Measurements from ENCODE around the gene USB1. TPM values are rescaled to one million over a fixed set of nuclear protein-coding genes. Genes with fewer than 3 reads are reported as not detected.

USB1 gene
- total and polyA plus RNA-seq, 2 experiments from 2014 or later: 7.6 to 48.4 TPM

GRCh38 chr16:57966204-57966771, 34.9 kb upstream of the USB1 start:
- DNase-seq: peak; percentile 36
- no peaks in the 10 kb centered on the region for H3F3A ChIP-seq (ENCODE audit: insufficient read depth)
- TF ChIP-seq EZH2 (IDR thresholded peaks at IDR 0.05; ENCODE audit: insufficient read depth, poor library complexity, severe bottlenecking): no peak
- no peak for TF ChIP-seq EZH2phosphoT487 (IDR thresholded peaks at IDR 0.05; ENCODE audit: insufficient read depth, low read depth)
- no peaks in the 10 kb centered on the region for H3K79me2 ChIP-seq (ENCODE audit: insufficient read depth)
- in situ Hi-C loops (cut with MboI): no loop called here
- no peaks in the 10 kb centered on the region for H4K20me1 ChIP-seq (ENCODE audit: insufficient read depth)
- H3K9me2 ChIP-seq (ENCODE audit: insufficient read depth): no peaks in the 10 kb centered on the region
- H3K4me1 ChIP-seq (ENCODE audit: insufficient read depth): no peaks in the 10 kb centered on the region
- no peak overlapping the region for H2AFZ ChIP-seq
- peaks cover 14% of the 10 kb centered on the region for H3K27me3 ChIP-seq (replicated peaks; ENCODE audit: insufficient read depth)
- H3K9me3 ChIP-seq (ENCODE audit: low read depth): no peaks in the 10 kb centered on the region
- H3K36me3 ChIP-seq (ENCODE audit: low read depth): no peaks in the 10 kb centered on the region
- H3K4me3 ChIP-seq: no peak overlapping the region
- WGBS, 2 experiments (ENCODE audit: low coverage in 1 of 2, low lambda C conversion rate in 2 of 2, missing lambda C conversion rate in 2 of 2): 6 to 12% methylated on average over 4 of the region's 4 CpGs
- no peak overlapping the region for H3K27ac ChIP-seq
- H3K9ac ChIP-seq: no peak overlapping the region
- no peak overlapping the region for H3K4me2 ChIP-seq (ENCODE audit: unreplicated experiment)

- TF ChIP-seq EZH2phosphoT487 (IDR thresholded peaks at IDR 0.05; ENCODE audit: insufficient read depth, low read depth) (no peak), EZH2 (IDR thresholded peaks at IDR 0.05; ENCODE audit: insufficient read depth, poor library complexity, severe bottlenecking) (no peak)
- H3K27me3 ChIP-seq (replicated peaks; ENCODE audit: insufficient read depth): peaks cover 10% of the 10 kb centered on the region
- no peaks in the 10 kb centered on the region for H3K36me3 ChIP-seq (ENCODE audit: low read depth)
- no peak overlapping the region for H3K9ac ChIP-seq
- H3K79me2 ChIP-seq (ENCODE audit: insufficient read depth): no peaks in the 10 kb centered on the region
- in situ Hi-C loops (cut with MboI): no loop called here
- H3K4me2 ChIP-seq (ENCODE audit: unreplicated experiment): no peak overlapping the region
- no peak overlapping the region for H3K27ac ChIP-seq
- H2AFZ ChIP-seq: no peak overlapping the region
- WGBS, 2 experiments (ENCODE audit: low coverage in 1 of 2, low lambda C conversion rate in 2 of 2, missing lambda C conversion rate in 2 of 2): 87 to 93% methylated on average over 7 to 9 of the region's 9 CpGs
- H4K20me1 ChIP-seq (ENCODE audit: insufficient read depth): no peaks in the 10 kb centered on the region
- no peaks in the 10 kb centered on the region for H3F3A ChIP-seq (ENCODE audit: insufficient read depth)
- H3K4me3 ChIP-seq: no peak overlapping the region
- no peaks in the 10 kb centered on the region for H3K4me1 ChIP-seq (ENCODE audit: insufficient read depth)
- no peaks in the 10 kb centered on the region for H3K9me3 ChIP-seq (ENCODE audit: low read depth)
- no peaks in the 10 kb centered on the region for H3K9me2 ChIP-seq (ENCODE audit: insufficient read depth)
- DNase-seq: no peak
These were observed 34.2 kb upstream of the USB1 start for GRCh38 chr16:57966986-57967385.

- no peaks in the 10 kb centered on the region for H3K36me3 ChIP-seq (ENCODE audit: low read depth)
- H3K27me3 ChIP-seq (replicated peaks; ENCODE audit: insufficient read depth): peaks cover 10% of the 10 kb centered on the region
- H3K4me3 ChIP-seq: no peak overlapping the region
- no peak overlapping the region for H2AFZ ChIP-seq
- H3K9me2 ChIP-seq (ENCODE audit: insufficient read depth): no peaks in the 10 kb centered on the region
- no peaks in the 10 kb centered on the region for H3K79me2 ChIP-seq (ENCODE audit: insufficient read depth)
- no peak overlapping the region for H3K9ac ChIP-seq
- in situ Hi-C loops (cut with MboI): no loop called here
- H3K27ac ChIP-seq: no peak overlapping the region
- no peaks in the 10 kb centered on the region for H3K9me3 ChIP-seq (ENCODE audit: low read depth)
- H4K20me1 ChIP-seq (ENCODE audit: insufficient read depth): no peaks in the 10 kb centered on the region
- H3F3A ChIP-seq (ENCODE audit: insufficient read depth): no peaks in the 10 kb centered on the region
- no peak overlapping the region for H3K4me2 ChIP-seq (ENCODE audit: unreplicated experiment)
- H3K4me1 ChIP-seq (ENCODE audit: insufficient read depth): no peaks in the 10 kb centered on the region
- DNase-seq: no peak
- TF ChIP-seq EZH2phosphoT487 (IDR thresholded peaks at IDR 0.05; ENCODE audit: insufficient read depth, low read depth): no peak
These were observed 33.3 kb upstream of the USB1 start for GRCh38 chr16:57967916-57968315.

- whole genome bisulfite sequencing, 2 experiments (ENCODE audit: low coverage in 1 of 2, low lambda C conversion rate in 2 of 2, missing lambda C conversion rate in 2 of 2): 61 to 64% methylated on average over 10 of the region's 10 CpGs
- no peak for TF ChIP-seq EZH2 (IDR thresholded peaks at IDR 0.05; ENCODE audit: insufficient read depth, poor library complexity, severe bottlenecking)
- TF ChIP-seq EZH2phosphoT487 (IDR thresholded peaks at IDR 0.05; ENCODE audit: insufficient read depth, low read depth): no peak
- in situ Hi-C loops (cut with MboI): no loop called here
These were observed 31.6 kb upstream of the USB1 start for GRCh38 chr16:57969451-57970123.

More at GRCh38 chr16:57969451-57970123, 31.6 kb upstream of the USB1 start:
- no peak for DNase-seq
- no peak overlapping the region for H3K4me3 ChIP-seq
- no peak overlapping the region for H3K4me2 ChIP-seq (ENCODE audit: unreplicated experiment)
- no peaks in the 10 kb centered on the region for H3K36me3 ChIP-seq (ENCODE audit: low read depth)
- H3K4me1 ChIP-seq (ENCODE audit: insufficient read depth): no peaks in the 10 kb centered on the region
- no peaks in the 10 kb centered on the region for H3K9me2 ChIP-seq (ENCODE audit: insufficient read depth)
- H3K27ac ChIP-seq: no peak overlapping the region
- H4K20me1 ChIP-seq (ENCODE audit: insufficient read depth): no peaks in the 10 kb centered on the region
- no peaks in the 10 kb centered on the region for H3K79me2 ChIP-seq (ENCODE audit: insufficient read depth)
- no peak overlapping the region for H3K9ac ChIP-seq
- peaks cover 7% of the 10 kb centered on the region for H3K27me3 ChIP-seq (replicated peaks; ENCODE audit: insufficient read depth)
- no peaks in the 10 kb centered on the region for H3K9me3 ChIP-seq (ENCODE audit: low read depth)
- H2AFZ ChIP-seq: no peak overlapping the region
- no peaks in the 10 kb centered on the region for H3F3A ChIP-seq (ENCODE audit: insufficient read depth)
